SKM-1 (cell line): ENCODE results near the gene LDLRAD4.

Experiments
- DNase-seq: peaks from one replicate; lab custom pipeline; 2025; ENCODE audit not compliant: unreplicated experiment; lab: John Stamatoyannopoulos, UW

LDLRAD4 gene

DNA sequence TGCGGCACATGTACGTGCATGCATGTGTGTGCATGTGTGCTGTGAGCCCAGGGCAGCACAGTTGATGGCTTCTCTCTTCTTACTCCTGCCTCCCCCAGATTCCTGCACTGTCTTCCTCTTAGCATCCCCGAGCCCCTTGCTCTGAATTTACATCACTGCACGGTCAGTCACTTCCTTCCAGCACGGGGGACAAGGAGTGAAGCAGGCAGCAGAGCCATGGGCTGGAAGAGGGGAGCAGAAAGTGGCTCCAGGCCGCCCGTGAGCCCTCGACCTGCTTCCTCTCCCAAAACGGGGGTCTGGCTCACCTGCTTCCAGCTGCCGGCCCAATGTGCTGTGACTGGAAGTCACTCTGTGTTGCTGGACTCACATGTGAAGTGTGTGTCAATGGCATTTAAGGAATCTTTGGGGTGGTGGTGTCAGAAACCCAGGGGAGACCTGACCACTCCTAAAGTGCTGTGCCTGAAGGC is 401.7 kb downstream of the LDLRAD4 start:
- no peak for DNase-seq

DNA sequence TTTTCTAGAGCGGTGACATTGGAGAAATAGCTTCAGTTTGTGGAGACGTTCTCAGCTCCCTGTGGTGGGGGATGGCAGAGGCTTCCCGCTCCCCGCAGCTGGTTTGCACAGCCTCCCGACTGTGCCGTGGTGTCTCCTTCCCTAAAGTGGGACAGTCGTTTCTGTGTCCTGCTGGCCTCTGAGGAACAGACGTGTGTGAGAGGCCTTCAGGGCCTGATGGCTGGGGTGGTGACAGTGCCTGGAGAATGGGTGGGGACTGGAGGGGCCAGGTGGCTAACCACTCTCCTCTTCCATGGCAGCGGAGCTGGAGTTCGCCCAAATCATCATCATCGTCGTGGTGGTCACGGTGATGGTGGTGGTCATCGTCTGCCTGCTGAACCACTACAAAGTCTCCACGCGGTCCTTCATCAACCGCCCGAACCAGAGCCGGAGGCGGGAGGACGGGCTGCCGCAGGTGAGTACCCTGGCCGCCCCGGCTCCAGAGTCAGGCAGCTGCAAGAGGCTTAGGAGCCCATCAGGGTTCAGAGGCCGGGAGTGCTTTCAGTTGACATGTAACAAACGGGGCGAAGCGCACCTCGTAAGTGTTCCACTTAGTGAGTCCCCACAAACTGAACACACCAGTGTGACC is 402.4 kb downstream of the LDLRAD4 start:
- DNase-seq: no peak

DNA sequence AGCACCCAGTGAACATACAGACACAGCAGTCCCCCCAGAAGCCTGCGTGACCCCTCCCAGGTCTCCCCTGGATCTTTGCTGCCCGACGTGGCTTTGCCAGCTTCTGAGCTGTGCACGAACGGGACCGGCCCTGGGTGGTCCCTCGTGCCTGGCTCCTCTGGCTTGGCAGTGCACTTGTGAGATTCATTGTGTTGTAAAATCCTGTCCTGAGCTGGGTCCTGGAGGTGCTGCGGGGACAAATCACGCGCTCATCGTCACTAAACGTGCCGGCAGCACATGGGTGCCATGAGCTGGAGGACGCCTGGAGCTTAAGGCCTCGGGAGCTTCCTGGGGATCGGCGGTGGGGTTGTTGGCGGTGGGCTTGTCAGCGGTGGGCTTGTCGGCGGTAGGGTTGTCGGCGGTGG is 402.9 kb downstream of the LDLRAD4 start:
- no peak for DNase-seq

DNA sequence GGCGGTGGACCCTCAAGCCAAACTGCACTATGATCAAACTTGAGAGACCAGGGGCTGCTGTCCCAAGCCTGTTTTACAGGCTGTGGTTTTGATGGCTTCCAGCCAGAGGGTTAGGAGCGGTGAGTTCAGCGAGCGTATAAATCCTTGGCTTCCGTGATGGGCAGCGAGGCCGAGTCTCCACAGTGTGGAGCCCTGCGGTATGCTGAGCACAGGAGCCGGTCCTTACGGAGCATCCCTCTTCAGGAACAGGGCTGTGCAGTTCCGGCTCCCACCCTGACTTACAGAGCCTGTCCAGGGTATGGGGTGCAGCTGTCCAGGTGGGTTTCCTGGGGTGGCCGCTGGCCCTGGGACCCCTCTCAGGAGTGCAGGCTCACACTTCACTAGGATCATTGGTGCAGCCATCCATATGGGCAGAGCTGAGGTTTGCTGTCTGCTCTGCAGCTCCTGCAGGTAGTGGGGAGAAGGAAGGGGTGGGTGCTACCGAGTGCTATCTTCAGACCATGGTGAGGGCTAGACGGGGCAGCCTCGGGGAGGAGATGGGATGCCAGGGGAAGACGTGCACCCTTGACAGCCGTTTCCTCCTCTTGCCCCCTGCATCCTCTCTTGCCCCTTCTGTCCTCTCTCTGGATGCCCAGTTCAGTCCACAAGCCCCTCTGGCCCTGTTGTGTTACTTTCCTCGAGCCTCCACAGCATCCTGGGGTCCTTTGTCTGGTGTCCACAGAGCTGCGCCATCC is 403.5 kb downstream of the LDLRAD4 start:
- DNase-seq: no peak

DNA sequence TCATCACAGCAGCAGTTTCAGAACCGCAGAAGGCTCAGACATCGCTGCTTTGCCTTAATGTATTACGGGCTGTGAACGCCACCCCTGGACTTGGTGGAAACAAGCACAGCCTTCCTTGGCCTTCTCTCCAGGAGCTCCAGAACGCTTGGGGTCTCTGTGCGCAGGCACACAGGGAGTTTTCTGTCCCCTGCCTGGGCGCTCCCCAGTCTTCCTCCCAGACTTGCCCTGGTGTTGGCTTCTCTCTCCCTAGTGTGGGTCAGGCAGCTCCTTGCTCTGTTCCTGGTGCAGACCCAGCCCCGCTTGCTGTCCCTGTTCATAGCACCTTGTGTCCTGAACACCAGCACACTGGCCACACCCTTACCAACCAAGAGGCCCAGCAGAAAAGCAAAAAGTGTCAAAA is 404.2 kb downstream of the LDLRAD4 start:
- DNase-seq: no peak

DNA sequence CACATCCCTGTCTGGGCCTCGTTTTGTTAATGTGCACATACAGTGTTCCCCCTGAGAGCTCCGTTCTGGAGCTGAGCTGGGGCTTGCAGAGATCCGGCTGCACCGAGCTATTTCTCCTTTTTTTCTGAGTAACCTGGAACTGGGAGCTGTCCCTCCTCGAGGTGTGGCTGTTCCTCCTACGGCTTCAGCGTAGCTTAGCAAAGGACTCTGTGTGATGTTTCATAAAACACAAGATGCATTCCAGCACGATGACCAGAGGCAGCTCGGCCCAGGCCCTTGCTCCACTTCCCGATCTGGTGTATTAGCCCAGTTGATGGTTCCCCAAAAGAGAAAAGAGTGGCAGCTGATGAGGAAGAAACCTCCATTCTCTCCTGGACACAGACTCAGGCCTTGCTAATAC is 404.8 kb downstream of the LDLRAD4 start:
- no peak for DNase-seq

DNA sequence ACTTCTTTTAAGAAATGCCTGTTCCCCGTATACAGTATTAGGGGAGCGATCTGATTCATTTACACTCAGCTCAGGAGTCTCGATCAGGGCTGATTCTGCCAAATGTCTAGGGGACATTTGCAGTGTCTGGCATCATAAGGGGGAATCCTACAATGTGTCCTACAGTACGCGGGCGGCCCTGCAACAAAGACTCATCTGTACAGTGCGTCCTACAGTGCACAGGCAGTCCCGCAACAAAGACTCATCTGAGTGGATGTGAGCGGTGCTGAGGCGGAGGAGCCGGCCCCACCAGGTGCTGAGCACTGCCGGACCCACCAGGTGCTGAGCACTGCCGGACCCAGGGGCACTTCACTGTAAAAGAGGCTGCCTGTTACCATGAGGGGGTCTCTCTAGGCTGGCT is 405.3 kb downstream of the LDLRAD4 start:
- no peak for DNase-seq

DNA sequence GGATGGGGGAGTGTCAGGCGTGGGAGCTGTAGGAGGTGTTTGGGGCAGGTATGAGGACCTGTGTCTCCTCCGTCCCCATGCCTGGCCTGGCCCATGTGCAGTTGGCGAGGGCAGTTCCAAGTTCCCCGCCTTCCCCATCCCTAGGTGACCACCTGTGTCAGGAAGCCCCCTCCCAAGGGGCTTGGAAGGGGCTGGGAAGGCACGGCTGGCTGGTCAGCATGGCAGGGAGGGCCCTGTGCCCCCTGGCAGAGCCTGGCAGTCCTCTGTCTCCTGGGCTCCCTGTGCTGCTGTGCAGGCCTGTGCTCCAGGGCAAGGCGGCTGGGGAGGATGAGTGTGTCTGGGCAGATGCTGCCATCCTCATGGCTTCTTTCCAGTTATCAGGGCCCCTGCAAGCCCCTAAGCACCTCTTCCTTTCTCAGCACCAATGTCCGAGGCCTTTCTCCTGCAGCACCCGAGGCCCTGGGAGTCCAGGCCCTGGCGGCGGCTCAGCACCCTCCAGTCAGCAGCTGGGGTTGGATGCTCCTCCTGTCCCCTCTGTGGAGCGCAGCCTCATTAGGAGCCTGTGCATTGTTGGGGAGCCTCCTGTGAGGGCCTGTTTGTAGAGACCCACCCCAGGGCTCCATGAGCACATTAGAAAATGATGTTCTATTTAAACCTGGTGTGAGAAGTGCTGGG is 406.1 kb downstream of the LDLRAD4 start:
- DNase-seq: no peak

DNA sequence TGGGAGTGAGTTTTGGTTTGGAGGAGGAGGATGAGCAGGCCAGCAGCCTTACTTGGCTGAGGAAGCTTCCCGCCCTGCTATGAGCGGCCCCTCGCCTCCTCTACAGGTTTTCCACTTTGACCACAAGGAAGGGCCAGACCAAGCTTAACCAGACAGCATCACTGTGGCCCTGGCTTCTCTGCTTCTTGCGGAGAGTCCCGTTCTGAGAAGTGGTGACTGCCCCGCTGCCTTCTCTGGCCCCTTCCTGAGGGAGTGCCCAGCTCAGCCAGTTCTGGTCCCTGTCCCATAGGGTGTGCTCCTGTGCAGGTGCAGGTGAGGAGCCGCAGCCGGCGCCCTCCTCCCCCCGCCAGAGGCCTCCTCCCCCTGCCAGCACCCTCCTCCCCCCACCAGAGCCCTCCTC is 406.8 kb downstream of the LDLRAD4 start:
- no peak for DNase-seq

DNA sequence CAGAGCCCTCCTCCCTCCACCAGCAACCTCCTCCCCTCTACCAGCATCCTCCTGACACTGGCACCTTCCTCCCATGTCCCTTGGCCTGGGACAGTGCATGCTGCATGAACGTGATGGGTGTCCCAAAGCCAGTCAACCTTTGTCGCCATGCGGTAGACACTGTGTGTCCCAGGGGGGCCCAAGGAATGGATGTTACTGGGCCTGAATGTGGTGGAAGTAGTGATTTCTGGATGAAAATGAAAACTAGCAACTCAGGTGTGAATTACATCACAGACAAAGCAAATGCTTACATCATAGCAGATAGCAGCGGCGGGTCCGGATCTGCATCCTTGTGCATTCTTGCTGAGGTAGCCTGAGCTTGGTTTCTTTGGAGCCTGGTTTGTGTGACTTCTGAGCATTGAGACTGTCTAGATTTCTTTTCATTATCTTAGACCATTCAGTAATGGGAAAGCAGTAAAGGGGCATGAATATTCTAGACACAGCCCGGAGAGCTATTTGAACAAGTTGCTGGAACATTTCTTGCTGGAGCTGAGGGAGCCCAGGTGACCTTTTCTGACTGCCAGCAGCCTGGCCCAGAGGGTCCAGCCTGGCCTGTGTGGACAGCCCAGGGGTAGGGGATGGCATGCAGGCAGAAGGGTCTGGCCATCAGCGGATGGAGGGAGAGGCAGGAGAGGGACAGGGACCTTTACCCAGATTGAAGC is 407.4 kb downstream of the LDLRAD4 start:
- no peak for DNase-seq

DNA sequence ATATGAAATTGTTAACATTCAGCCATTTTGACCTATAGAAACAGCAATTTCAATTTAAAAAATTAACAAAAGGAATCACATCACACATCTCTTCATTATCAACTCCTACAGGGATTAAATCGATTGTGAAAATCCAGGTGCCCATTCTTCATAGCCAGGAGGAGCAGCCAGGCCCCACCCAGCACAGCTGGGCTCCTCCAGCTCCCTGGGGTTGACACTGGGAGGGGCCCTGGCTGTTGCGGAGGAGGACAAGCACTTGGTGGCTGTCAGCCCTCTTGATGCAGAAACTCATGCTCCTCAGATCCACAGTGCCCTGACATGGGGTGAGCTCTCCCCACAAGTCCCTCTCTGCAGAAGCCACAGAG is 408.0 kb downstream of the LDLRAD4 start:
- no peak for DNase-seq

DNA sequence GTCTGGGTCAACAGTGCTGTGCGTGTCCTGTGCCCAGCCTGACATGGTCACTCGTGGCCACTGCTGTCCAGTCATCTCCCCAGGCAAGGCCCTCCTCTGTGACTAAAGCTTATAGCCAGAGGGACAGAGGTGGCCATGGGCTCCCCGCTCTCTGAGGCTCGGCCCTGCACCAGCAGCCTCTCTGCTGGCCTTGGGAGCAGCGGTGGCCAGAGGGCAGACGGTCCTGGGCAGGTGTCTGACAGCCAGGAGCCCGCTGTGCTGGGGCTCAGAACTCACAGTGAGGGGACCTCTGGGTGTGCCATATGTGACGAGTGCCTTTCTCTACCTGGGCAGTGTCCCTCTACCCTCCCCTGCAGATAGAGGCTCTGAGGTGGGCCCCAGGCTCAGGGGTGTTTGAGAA is 409.1 kb downstream of the LDLRAD4 start:
- DNase-seq: no peak

DNA sequence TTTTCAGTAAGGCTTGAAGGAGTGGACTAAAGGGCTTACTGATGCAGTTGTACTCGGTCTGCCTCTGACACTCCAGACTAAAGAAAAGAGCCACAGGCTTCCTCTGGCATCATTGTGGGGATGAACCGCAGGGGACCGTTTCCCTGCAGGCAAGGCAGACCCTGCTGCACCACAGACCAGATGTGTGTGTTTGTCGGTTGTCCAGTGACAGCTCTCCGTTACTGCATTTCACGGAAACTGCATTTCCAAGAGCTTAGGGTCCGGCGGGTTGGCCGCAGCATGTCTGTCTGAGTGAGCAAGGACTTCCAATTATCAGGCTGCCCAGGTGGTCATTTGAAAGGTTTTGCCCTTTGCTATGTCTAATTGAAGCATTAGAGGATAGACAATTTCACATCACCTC is 409.7 kb downstream of the LDLRAD4 start:
- DNase-seq: no peak

DNA sequence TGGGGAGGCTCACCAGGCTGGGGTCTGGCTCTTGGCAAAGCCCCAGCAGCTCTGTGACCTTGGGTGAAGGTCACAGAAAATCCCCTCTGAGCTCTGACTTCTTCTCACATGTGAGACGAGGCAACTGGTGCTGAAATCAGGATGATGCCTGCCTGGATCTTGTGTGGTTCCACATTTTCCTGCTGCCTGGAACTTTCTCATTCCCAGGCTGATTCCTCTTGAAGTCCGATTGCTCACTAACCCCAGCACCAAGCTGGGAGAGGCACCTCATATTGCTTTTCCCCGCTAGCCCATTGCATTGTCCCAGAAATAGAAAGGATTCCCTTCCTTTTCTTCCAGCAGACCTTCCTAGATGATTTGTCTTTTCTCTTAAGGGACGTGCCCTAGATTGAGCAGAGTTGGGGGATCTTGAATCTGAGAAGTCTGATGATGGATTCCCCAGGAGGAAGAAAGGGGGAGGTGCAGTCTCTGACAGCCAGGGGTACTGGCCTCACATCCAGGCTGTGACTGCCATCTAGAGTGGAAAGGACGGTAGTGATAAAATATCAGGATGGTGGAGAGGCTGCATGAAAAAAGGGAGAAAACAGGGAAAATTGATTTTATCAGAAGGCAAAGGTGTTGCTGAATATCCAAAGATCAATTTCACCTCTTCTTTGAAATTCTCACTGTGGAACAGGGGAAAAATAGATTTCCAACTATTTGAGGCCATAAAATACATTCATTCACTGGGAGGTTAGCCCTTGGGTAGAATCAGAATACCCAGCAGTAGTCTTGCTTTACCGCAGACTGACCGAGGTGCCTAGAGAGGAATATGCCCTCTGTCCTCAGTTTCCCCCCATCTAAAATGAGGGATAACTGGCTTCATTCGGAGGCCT is 411.5 kb downstream of the LDLRAD4 start:
- peak; percentile 42 for DNase-seq

DNA sequence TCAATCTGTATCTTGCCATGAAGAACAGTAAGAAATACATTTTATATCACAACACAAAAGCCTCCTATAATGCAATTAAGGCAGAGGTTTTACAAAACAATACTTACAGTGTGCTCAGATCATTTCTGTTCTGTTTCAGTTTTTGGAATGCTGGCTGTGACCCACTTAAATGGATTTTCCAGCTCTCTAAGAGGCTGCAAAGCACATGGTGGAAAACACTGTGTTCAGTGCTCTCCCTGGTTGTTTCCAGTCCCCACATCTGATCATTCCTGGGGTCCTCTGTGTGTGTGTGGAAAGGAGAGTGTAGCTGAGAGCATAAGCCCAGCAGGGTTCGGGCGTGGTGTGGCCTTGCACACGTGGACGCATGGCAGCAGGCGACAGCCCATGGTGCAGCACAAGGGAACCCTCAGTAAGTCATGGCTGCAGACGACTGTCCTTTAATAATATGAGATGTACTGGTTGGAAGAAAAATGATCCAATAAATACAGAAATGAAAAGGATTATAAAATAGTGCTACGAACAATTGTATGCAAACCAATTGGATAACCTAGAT is 412.2 kb downstream of the LDLRAD4 start:
- no peak for DNase-seq

DNA sequence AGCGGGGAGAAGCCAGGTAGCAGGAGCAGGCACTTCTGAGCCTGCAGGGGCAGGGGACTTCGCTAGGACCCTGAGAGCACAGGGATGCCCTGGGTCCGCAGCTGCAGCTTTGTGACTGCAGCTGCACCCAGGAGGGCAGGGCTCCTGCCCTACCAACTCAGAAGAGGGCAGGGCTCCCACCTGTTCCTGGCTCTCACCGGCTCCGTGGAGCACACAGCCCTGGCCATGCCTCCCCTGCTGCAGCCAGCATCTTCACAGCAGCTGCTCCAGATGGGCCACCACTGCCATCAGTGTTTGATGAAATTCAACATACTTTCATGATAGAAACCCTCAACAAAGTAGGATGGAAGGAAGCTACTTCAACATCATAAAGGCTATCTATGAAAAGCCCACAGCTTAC is 415.1 kb downstream of the LDLRAD4 start:
- DNase-seq: no peak

DNA sequence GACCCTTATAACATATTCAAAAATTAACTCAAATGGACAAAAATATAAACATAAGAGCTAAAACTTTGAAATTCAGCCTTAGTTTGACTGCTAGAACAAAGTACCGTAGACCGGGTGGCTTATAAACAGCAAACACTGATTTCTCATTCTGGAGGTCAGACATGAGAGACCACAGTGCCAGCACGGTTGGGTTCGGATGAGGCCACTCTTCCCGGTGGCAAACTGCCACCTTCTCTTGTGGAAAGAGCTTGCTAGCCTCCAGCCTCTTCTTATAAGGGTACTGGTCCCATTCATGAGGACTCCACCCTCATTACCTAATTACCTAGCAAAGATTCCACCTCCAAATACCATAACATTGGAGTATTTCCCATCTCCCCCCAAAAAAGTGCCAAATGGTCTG is 416.5 kb downstream of the LDLRAD4 start:
- no peak for DNase-seq

DNA sequence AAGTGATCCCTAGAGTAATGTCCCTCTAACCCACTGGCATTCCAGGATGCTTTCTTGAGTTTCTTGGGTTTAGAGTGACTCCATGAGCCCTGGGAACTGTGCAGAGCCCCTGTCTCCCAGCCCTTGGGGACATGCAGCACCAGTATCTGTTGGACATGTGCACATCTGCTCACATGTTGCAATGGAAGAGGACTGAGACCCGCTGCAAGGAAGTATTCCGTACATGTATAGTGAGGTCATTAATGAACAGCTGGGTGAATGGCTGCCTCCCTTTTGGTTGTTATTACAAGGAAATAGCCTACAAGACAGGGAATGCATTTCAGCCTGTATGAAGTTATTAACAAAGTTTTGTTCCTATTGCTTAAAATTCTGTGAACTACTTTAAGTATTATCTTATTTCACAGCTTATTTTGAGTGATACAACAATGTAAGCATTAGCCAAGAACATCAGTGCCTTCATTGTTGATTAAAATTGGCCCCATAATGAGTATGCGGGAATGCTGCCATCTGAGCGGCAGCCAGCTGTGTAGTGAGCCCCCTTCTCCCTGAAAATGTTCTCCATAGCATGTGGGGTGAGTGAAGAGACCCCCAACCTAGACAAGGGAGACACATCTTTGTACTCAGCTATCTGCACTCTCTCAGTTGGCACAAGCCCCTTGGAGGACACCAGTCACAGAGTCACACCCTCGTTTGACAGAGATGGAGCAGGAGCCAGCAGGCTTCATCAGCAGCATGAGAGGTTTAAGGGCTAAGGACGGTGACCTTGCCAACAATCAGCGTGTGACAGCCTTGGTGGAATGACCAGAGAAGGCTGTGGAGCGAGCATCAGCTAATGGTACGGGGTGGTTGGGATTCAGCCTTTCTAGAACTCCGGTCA is 420.4 kb downstream of the LDLRAD4 start:
- no peak for DNase-seq

DNA sequence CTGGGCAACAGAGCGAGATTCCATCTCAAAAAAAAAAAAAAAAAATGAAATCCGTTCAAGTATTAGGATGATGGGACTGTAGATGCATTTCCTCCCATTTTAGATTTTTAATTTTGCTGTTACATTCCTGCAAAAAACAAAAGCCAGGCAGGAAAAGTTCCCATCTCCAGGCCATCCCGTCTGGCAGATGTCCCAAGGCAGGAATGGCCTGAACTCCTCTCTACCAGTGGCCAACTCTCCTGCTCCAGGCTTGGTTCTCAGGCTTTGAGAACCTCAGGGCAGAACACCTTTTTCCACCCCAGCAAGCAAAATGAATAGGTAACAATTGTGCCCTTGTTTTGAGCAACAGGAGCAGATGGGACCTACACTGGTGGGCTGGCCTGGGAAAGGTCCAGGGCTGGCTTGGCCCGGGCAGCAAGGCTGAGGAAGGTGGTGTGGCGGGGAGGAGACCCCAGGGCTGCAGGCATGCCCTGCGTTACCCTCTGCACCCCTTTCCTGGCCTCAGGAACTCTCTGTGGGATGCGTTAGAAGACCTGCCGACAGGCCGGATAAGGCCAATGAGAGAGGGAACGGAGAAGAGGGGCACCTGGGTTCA is 421.8 kb downstream of the LDLRAD4 start:
- no peak for DNase-seq
